Measurements from ENCODE around the gene MTUS2. TPM values are rescaled to one million over a fixed set of nuclear protein-coding genes. Genes with fewer than 3 reads are reported as not detected.

The MTUS2 gene
- total RNA-seq, 4 donors from 2014 or later: 0.44 to 1.1 (median 0.48) TPM; not detected in 1

DNA sequence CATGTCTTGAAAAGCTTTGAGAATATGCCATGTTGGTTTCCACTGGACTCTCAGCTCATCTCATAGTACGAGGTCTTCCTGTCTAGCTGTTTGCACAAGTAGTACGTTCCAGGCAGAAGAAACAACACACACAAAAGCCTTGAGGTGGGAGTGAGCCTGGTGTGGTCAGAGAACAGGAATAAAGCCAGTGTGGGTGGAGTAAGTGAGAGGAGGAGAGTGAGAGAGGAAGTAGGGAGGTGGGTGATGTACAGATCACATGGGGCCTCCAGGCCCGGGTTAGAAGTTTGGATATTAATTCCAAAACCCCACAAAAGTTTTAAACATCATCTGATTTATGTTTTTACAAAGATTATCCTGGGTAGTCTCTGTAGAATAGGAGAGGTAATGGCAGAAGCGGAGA is 230.6 kb downstream of the MTUS2 start:
- TF ChIP-seq, protein P1, sequence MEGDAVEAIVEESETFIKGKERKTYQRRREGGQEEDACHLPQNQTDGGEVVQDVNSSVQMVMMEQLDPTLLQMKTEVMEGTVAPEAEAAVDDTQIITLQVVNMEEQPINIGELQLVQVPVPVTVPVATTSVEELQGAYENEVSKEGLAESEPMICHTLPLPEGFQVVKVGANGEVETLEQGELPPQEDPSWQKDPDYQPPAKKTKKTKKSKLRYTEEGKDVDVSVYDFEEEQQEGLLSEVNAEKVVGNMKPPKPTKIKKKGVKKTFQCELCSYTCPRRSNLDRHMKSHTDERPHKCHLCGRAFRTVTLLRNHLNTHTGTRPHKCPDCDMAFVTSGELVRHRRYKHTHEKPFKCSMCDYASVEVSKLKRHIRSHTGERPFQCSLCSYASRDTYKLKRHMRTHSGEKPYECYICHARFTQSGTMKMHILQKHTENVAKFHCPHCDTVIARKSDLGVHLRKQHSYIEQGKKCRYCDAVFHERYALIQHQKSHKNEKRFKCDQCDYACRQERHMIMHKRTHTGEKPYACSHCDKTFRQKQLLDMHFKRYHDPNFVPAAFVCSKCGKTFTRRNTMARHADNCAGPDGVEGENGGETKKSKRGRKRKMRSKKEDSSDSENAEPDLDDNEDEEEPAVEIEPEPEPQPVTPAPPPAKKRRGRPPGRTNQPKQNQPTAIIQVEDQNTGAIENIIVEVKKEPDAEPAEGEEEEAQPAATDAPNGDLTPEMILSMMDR (IDR thresholded peaks at IDR 0.05): no peak
- no peak for DNase-seq (ENCODE audit: low spot score)
- no peak for ATAC-seq (ENCODE audit: low FRiP score)

DNA sequence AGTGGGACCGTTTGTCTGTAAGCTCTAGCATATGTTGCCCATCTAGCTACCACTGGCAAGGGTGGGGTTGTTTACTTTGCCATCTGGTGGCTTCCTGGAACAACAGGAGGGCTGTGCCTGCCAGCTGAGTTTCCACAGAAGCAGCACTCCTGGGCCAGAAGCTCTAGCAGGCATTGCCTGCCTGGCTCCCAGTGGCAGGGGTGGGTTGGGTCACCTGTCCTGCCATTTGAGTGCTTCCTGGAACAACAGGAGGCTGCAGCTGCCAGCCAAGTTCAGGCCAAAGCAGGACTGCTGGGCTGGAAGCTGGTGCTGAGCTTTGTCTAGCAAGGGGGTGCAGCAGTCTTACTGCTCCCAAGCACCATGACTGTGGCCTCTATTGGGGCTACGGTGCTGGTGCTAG is 239.7 kb downstream of the MTUS2 start:
- ATAC-seq (ENCODE audit: low FRiP score) (no peak), DNase-seq (ENCODE audit: low spot score) (no peak)
- TF ChIP-seq, protein P1 (IDR thresholded peaks at IDR 0.05): no peak

DNA sequence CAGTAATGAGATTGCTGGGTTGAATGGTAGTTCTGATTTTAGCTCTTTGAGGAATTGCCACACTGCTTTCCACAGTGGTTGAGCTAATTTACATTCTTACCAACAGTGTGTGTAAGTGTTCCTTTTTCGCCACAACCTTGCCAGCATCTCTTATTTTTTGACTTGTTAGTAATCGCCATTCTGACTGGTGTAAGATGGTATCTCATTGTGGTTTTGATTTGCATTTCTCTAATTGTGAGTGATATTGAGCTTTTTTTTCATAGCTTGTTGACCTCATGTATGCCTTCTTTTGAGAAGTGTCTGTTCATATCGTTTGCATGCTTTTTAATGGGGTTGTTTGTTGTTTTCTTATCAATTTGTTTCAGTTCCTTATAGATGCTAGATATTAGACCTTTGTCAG is 245.0 kb downstream of the MTUS2 start:
- no peak for ATAC-seq (ENCODE audit: low FRiP score)
- DNase-seq (ENCODE audit: low spot score): no peak
- TF ChIP-seq, protein P1 (IDR thresholded peaks at IDR 0.05): no peak

DNA sequence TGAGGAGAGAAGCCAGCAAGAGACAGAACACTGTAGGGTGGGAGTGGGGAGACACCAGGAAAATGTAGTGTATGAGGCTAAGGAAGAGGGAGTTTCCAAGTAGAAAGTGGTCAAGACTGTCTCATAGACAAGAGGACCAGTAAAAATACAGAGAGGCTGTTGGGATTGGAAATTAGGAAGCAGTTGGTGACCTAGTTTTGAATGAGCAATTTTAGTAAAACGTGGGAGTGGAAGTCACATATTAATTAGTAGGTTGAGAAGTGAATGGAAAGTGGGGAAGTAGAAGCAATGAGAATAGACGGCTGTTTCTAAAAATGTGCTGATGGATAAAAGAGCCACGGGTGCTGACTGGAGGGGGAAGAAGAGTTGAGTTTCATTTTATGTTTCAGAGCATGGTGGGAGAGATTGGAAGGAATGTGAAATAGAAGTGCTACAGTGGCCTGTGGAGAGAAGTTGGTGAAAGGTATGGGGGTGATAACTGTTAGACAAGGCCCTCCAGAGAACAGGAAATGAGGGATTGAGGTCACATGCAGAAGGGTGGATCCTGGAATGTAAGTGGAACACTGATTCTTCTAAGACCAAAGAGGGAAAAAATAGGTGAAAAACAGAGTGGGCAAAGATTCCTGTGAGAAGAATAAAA is 247.3 kb downstream of the MTUS2 start:
- TF ChIP-seq, protein P1 (IDR thresholded peaks at IDR 0.05): no peak
- DNase-seq (ENCODE audit: low spot score): no peak
- ATAC-seq (ENCODE audit: low FRiP score): no peak

DNA sequence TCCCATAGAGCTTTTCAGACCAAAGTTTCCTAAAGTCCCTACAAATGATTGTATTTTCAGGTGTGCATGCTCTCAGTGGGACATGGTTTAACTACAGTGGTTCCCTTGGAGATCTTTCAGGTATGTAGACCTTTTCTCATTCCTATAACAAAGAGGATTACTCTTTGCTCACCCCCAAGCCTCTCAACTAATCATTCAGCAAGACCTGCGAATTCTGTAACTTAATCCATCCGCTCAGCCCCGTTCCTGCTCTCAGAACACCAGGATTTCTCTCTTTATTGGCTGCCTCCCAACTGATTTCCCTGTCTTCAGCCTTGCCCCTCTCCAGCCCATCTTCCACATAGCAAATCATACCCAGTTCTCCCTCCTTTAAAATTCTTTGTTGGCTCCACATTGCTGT is 253.6 kb downstream of the MTUS2 start:
- no peak for ATAC-seq (ENCODE audit: low FRiP score)
- no peak for DNase-seq (ENCODE audit: low spot score)
- TF ChIP-seq, protein P1 (IDR thresholded peaks at IDR 0.05): no peak

DNA sequence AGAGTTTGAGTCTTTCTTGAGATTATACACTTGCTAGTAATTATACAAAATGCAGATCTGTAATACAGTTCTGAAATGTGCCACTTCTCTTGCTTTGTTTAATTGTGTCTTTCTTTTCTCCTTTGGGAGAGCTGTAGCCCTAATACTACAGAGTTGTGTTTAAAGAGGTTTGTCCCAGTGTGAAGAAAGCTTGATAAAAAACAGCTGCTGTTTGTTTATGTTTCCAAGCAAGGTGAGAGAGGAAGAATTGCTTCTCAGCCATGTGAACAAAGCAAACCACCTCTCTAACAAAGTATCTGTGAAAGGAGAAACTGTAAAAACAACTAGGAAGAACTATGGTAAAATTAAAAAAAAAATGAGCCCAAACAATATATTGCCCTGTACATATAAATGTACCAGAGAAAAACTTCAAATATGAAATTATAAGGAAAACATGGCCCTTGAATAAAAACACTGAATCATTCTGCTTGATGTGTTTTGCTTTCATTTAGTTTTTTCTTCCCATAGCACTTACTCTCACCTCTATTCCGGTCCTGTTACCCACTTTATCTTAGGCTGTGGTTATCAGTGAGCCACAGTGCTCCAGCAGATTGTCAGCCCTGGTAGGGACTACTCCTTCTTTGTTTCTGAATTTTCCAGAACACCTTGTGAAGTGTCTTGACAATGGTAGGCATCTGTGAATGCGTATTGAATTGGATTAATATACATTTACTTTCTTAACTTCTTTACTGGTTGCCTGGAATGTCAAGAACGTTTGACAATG is 257.1 kb downstream of the MTUS2 start:
- no peak for ATAC-seq (ENCODE audit: low FRiP score)
- no peak for DNase-seq (ENCODE audit: low spot score)
- TF ChIP-seq, protein P1 (IDR thresholded peaks at IDR 0.05): no peak

DNA sequence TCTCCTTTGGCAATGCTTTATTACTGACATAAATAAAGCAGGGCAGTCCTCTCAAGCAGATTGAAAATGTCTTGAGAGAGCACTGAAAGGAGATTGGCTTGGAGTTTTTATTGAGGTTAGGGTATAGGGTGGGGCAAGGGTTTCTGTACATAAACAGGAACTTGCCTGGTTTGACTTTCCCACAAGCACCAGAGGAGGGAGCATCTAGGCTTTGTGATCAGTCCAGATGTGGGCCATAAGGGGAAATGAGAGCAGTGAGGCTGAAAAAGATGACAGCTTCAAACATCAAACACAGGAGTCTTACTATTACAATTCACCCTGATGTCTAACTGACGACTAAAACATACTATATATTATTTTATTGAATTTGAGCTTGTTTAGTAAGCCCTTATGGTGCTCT is 260.9 kb downstream of the MTUS2 start:
- no peak for ATAC-seq (ENCODE audit: low FRiP score)
- DNase-seq (ENCODE audit: low spot score): no peak
- TF ChIP-seq, protein P1 (IDR thresholded peaks at IDR 0.05): no peak
